HepG2 (cell line): Measurements from ENCODE around the gene RAB3GAP1. TPM values are rescaled to one million over a fixed set of nuclear protein-coding genes. Genes with fewer than 3 reads are reported as not detected.

ENCODE experiments used
- ATAC-seq: fragments of 200-7000 bp; cut with Tn5 transposase; 3 replicates; pipeline ENCODE4 v1.9.1; 2020; ENCODE audit warnings: mild to moderate bottlenecking, moderate library complexity
- BruUV-seq: library from RNA; stranded (reverse); fragments of 400-500 nt; replicated peaks from 2 replicates; lab custom pipeline; 2021; lab: Mats Ljungman, UMichigan
- CTCF ChIA-PET: fragments of 300-600 bp; formaldehyde crosslinking; extraction: SDS; loops from one replicate; lab custom pipeline; 2021; ENCODE audit warnings: low total read pairs, inconsistent platforms, low intra/inter-chr PET ratio; lab: Yijun Ruan, JAX
- POLR2A ChIA-PET: fragments of 350-600 bp; sonication (Branson Sonifier 250); formaldehyde crosslinking; loops from one replicate; lab custom pipeline; 2020; ENCODE audit warnings: antibody characterized with exemption, inconsistent platforms; lab: Yijun Ruan, JAX
- DNase-seq: peaks from one replicate; pipeline ENCODE4 v3.0.0-alpha.2; 2015; ENCODE audit warnings: low spot score
- FAIRE-seq: peaks from 3 replicates; lab custom pipeline; 2011; peaks lifted over from hg19 to GRCh38; lab: Jason Lieb, UNC
- H2AFZ ChIP-seq: one replicate; pipeline ENCODE4 v1.6.1; 2011; ENCODE audit warnings: low read length, inconsistent platforms
- H3K27ac ChIP-seq: fragments of 300-600 bp; 3 replicates; pipeline ENCODE4 v1.8.0; 2011; ENCODE audit warnings: mixed run types, mild to moderate bottlenecking, mixed read lengths, low read length, inconsistent platforms; ENCODE audit not compliant: insufficient read depth; ENCODE audit errors: extremely low read length
- H3K27me3 ChIP-seq, 2 experiments: fragments of 200-600 bp in 1 of 2; 2 replicates in 1 of 2; 3 replicates in 1 of 2; pipeline versions ENCODE4 v1.6.0 to v1.8.0; 2011; ENCODE audit warnings: low read length in 2 of 2, mild to moderate bottlenecking in 2 of 2, moderate library complexity in 2 of 2, inconsistent platforms in 1 of 2; ENCODE audit not compliant: insufficient read depth in 2 of 2, control insufficient read depth in 1 of 2
- H3K36me3 ChIP-seq, 2 experiments: fragments of 200-600 bp in 1 of 2; replicated peaks in 1 of 2; 2 replicates in 1 of 2; 3 replicates in 1 of 2; pipeline versions ENCODE4 v1.5.1 to v1.8.0; 2011; ENCODE audit warnings: low read length in 2 of 2, inconsistent platforms in 1 of 2; ENCODE audit not compliant: insufficient read depth in 2 of 2, control insufficient read depth in 1 of 2
- H3K4me1 ChIP-seq: 2 replicates; pipeline ENCODE4 v1.5.1; 2012; ENCODE audit warnings: low read length, inconsistent platforms; ENCODE audit not compliant: insufficient read depth
- H3K4me2 ChIP-seq: 2 replicates; pipeline ENCODE4 v1.6.0; 2011; ENCODE audit warnings: low read depth, low read length, inconsistent platforms
- H3K4me3 ChIP-seq, 3 experiments: fragments of 200-600 bp in 1 of 3; sonication (generic), shearing (Covaris generic) in 1 of 3; replicated peaks in 1 of 3; 2 replicates each; pipeline ENCODE4 v1.5.1; 2011 to 2016; ENCODE audit warnings: low read length in 3 of 3, inconsistent platforms in 2 of 3, low read depth in 2 of 3, mild to moderate bottlenecking in 2 of 3, control low read depth in 1 of 3, mixed read lengths in 1 of 3; ENCODE audit not compliant: insufficient read depth in 1 of 3
- H3K79me2 ChIP-seq: one replicate; pipeline ENCODE4 v1.6.1; 2011; ENCODE audit warnings: low read length, inconsistent platforms; ENCODE audit not compliant: insufficient read depth
- H3K9ac ChIP-seq: 2 replicates; pipeline ENCODE4 v1.6.0; 2011; ENCODE audit warnings: mild to moderate bottlenecking, low read depth, low read length, inconsistent platforms; ENCODE audit not compliant: insufficient read depth
- H3K9me3 ChIP-seq: 2 replicates; pipeline ENCODE4 v1.5.1; 2012; ENCODE audit warnings: mild to moderate bottlenecking, low read length
- H4K20me1 ChIP-seq: 2 replicates; pipeline ENCODE4 v1.6.0; 2011; ENCODE audit warnings: inconsistent platforms, mild to moderate bottlenecking, low read length, moderate library complexity; ENCODE audit not compliant: insufficient read depth
- FLYWCH1 ChIP-seq: sonication (generic); formaldehyde crosslinking; IDR thresholded peaks from 2 replicates; pipeline ENCODE4 v1.8.1; 2023; ENCODE audit warnings: mild to moderate bottlenecking, missing genetic modification reagents
- IRF2 ChIP-seq: IDR thresholded peaks from 2 replicates; pipeline ENCODE4 v1.6.1; 2018; ENCODE audit warnings: missing genetic modification reagents, missing compliant biosample characterization
- KMT2B ChIP-seq: IDR thresholded peaks from 2 replicates; pipeline ENCODE4 v1.6.1; 2016; ENCODE audit warnings: missing genetic modification reagents, missing compliant biosample characterization
- MAFK ChIP-seq, 2 experiments: IDR thresholded peaks in 1 of 2; conservative IDR thresholded peaks in 1 of 2; 2 replicates each; pipeline ENCODE4 v1.6.1; 2011; ENCODE audit warnings: improper control_type of control experiment in 2 of 2, low read length in 2 of 2
- MAX ChIP-seq: IDR thresholded peaks from 2 replicates; pipeline ENCODE4 v1.6.1; 2012; ENCODE audit warnings: inconsistent platforms
- MED1 ChIP-seq: sonication (generic); formaldehyde crosslinking; IDR thresholded peaks from 2 replicates; pipeline ENCODE4 v1.4.0; 2020; ENCODE audit warnings: missing genetic modification reagents
- NFYC ChIP-seq: IDR thresholded peaks from 2 replicates; pipeline ENCODE4 v1.6.1; 2016; ENCODE audit warnings: missing genetic modification reagents, missing compliant biosample characterization
- RCOR2 ChIP-seq: IDR thresholded peaks from 2 replicates; pipeline ENCODE4 v1.6.1; 2016; ENCODE audit warnings: missing biosample characterization, missing genetic modification reagents
- SOX13 ChIP-seq, 3 experiments: fragments of 450-650 bp in 1 of 3; sonication (generic) in 1 of 3; formaldehyde crosslinking in 1 of 3; IDR thresholded peaks in 2 of 3; conservative IDR thresholded peaks in 1 of 3; 2 replicates each; pipeline versions ENCODE4 v1.5.0 to v1.6.1; 2016 to 2020; ENCODE audit warnings: antibody characterized with exemption in 1 of 3, mild to moderate bottlenecking in 1 of 3, missing compliant biosample characterization in 1 of 3, missing genetic modification reagents in 1 of 3, moderate library complexity in 1 of 3
- SP4 ChIP-seq: sonication (generic); formaldehyde crosslinking; IDR thresholded peaks from 2 replicates; pipeline ENCODE4 v1.8.1; 2023; ENCODE audit warnings: mild to moderate bottlenecking, missing genetic modification reagents
- YY1 ChIP-seq: IDR thresholded peaks from 2 replicates; pipeline ENCODE4 v1.6.1; 2011; ENCODE audit warnings: low read length, low read depth, moderate library complexity, mild to moderate bottlenecking; ENCODE audit not compliant: insufficient read depth, insufficient replicate concordance
- ZBTB38 ChIP-seq: sonication (generic); formaldehyde crosslinking; IDR thresholded peaks from 2 replicates; pipeline ENCODE4 v1.5.1; 2020; ENCODE audit warnings: mild to moderate bottlenecking, missing genetic modification reagents
- ZBTB7A ChIP-seq: sonication (generic); formaldehyde crosslinking; IDR thresholded peaks from 2 replicates; pipeline ENCODE4 v1.8.0; 2022; ENCODE audit warnings: mild to moderate bottlenecking, missing genetic modification reagents
- ZFP36 ChIP-seq: fragments of 150-350 bp; IDR thresholded peaks from 2 replicates; pipeline ENCODE4 v1.6.1; 2018; ENCODE audit warnings: borderline replicate concordance, low read length, low read depth; ENCODE audit not compliant: partially characterized antibody
- WGBS: methylation state at CpG from one replicate; pipeline ENCODE4 v1.1.6; 2017; ENCODE audit warnings: low lambda C conversion rate; 5-methylcytosine and 5-hydroxymethylcytosine counted together
- in situ Hi-C: cut with HindIII; loops from 2 replicates; pipeline ENCODE4 v1.10.0; 2017; ENCODE audit warnings: low pct_unique_long_range_greater_than_20kb; ENCODE audit not compliant: extremely low pct_ligation_motif_present
- intact Hi-C: fragments of 100-400 bp; cut with micrococcal nuclease; formaldehyde crosslinking; loops from one replicate; pipeline ENCODE4 v1.10.0; 2022; ENCODE audit not compliant: unreplicated experiment
- polyA plus RNA-seq, 8 experiments: library from polyadenylated mRNA; depleted of rRNA in 3 of 8; stranded (reverse) in 7 of 8; unstranded in 1 of 8; fragments of >200 nt; fragmentation: Illumina TruSeq in 4 of 8; extraction: Trizol in 4 of 8; gene quantifications; 2 replicates each; pipeline versions ENCODE4 v1.2.1 to v1.2.3, GENCODE V29; 2011 to 2016; ENCODE audit warnings: low read depth in 4 of 8, missing spikeins in 1 of 8, mixed read lengths in 1 of 8; ENCODE audit not compliant: insufficient read depth in 1 of 8
- total RNA-seq, 5 experiments: library from RNA; depleted of rRNA; stranded (reverse); fragments of >200 nt; fragmentation: Illumina TruSeq; extraction: Trizol; gene quantifications; 2 replicates each; pipeline ENCODE4 v1.2.3, GENCODE V29; 2016; ENCODE audit warnings: low read depth in 1 of 5
- TF ChIP-seq, protein P1 (sequence below): sonication (generic); formaldehyde crosslinking; IDR thresholded peaks from 2 replicates; pipeline ENCODE4 v1.5.0; 2020; ENCODE audit warnings: missing genetic modification reagents, mild to moderate bottlenecking, borderline replicate concordance
- TF ChIP-seq, protein P2 (sequence below): sonication (generic); formaldehyde crosslinking; IDR thresholded peaks from 2 replicates; pipeline ENCODE4 v1.8.0; 2022; ENCODE audit warnings: low read depth, missing genetic modification reagents

The RAB3GAP1 gene
- total and polyA plus RNA-seq, 2 of the 13 experiments (the other 11 are each of a cell fraction or from before 2014, with no cell fraction given) = 15.2 to 48.8 TPM

GRCh38 chr2:135208016-135208415 is 155.9 kb downstream of the RAB3GAP1 start:
- FAIRE-seq = no peak
- in situ Hi-C loops (no loop called here), intact Hi-C loops (no loop called here)
- 77% methylated on average over 2 of the region's 2 CpGs for WGBS
- no peaks in the 10 kb centered on the region for H4K20me1 ChIP-seq
- no peak overlapping the region for H3K4me3 ChIP-seq
- ChIA-PET CTCF (no interaction called here), POLR2A (interaction anchor here (0.6 kb wide), 1 partner anchor 277 kb away, joined by 5 read pairs; no protein-coding TSS in a partner anchor)
- no peak overlapping the region for H3K9ac ChIP-seq
- no TSS peak for BruUV-seq
- TF ChIP-seq RCOR2 (no peak), SOX13 (IDR thresholded peaks at IDR 0.05) (no peak), SOX13 (CRISPR knock-in tag; conservative IDR thresholded peaks at IDR 0.05 in 1 of 2, IDR thresholded peaks at IDR 0.05 in 1 of 2) (no peak), NFYC (no peak), KMT2B (CRISPR knock-in tag) (no peak), MAFK (conservative IDR thresholded peaks at IDR 0.05 in 1 of 2, IDR thresholded peaks at IDR 0.05 in 1 of 2; ENCODE audit: low read length in 2 of 2) (0 out of 4 replicates have a peak, but pooled peaks of 1 of the 2 experiments have one; percentile 3), ZFP36 (no peak)
- TF ChIP-seq, protein P1, sequence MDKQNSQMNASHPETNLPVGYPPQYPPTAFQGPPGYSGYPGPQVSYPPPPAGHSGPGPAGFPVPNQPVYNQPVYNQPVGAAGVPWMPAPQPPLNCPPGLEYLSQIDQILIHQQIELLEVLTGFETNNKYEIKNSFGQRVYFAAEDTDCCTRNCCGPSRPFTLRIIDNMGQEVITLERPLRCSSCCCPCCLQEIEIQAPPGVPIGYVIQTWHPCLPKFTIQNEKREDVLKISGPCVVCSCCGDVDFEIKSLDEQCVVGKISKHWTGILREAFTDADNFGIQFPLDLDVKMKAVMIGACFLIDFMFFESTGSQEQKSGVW (CRISPR knock-in tag) = no peak
- no peaks in the 10 kb centered on the region for H3K27me3 ChIP-seq
- H3K4me2 ChIP-seq = no peak overlapping the region
- H3K79me2 ChIP-seq = no peaks in the 10 kb centered on the region
- no peak for DNase-seq
- H3K36me3 ChIP-seq = peaks cover 5% of the 10 kb centered on the region in 2 experiments; a peak in 3 of 5 replicates
- no peaks in the 10 kb centered on the region for H3K9me3 ChIP-seq
- ATAC-seq = no peak
- no peak overlapping the region for H2AFZ ChIP-seq
- no peak overlapping the region for H3K27ac ChIP-seq
- H3K4me1 ChIP-seq = peaks cover 6% of the 10 kb centered on the region; the same call in 1 of the 2 replicates

GRCh38 chr2:135212757-135213156 is 160.7 kb downstream of the RAB3GAP1 start:
- H3K79me2 ChIP-seq = no peaks in the 10 kb centered on the region
- H3K27me3 ChIP-seq = no peaks in the 10 kb centered on the region
- no peaks in the 10 kb centered on the region for H3K4me1 ChIP-seq
- ATAC-seq (no peak), DNase-seq (no peak), FAIRE-seq (no peak)
- 100% methylated on average over 2 of the region's 2 CpGs for WGBS
- intact Hi-C loops = no loop called here
- H3K9ac ChIP-seq = no peak overlapping the region
- no peak overlapping the region for H3K27ac ChIP-seq
- in situ Hi-C loops = no loop called here
- peaks cover 0 to 5% of the 10 kb centered on the region in 2 experiments; a peak in 4 of 5 replicates for H3K36me3 ChIP-seq
- H4K20me1 ChIP-seq = no peaks in the 10 kb centered on the region
- no peak overlapping the region for H3K4me2 ChIP-seq
- POLR2A ChIA-PET = no interaction called here
- H3K9me3 ChIP-seq = no peaks in the 10 kb centered on the region
- BruUV-seq = no TSS peak
- no peak overlapping the region for H2AFZ ChIP-seq
- H3K4me3 ChIP-seq = no peak overlapping the region
- CTCF ChIA-PET = no interaction called here
- TF ChIP-seq FLYWCH1 (CRISPR knock-in tag) (no peak), IRF2 (no peak), ZBTB7A (CRISPR knock-in tag) (no peak), MED1 (no peak), SP4 (CRISPR knock-in tag) (no peak), YY1 (no peak), ZBTB38 (CRISPR knock-in tag) (no peak), MAX (no peak)
- TF ChIP-seq, protein P2, sequence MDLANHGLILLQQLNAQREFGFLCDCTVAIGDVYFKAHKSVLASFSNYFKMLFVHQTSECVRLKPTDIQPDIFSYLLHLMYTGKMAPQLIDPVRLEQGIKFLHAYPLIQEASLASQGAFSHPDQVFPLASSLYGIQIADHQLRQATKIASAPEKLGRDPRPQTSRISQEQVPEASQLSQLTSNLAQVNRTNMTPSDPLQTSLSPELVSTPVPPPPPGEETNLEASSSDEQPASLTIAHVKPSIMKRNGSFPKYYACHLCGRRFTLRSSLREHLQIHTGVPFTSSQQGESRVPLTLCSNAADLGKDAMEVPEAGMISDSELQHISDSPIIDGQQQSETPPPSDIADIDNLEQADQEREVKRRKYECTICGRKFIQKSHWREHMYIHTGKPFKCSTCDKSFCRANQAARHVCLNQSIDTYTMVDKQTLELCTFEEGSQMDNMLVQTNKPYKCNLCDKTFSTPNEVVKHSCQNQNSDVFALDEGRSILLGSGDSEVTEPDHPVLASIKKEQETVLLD (CRISPR knock-in tag) = no peak
